Endothelial cell of umbilical vein (primary cell): ENCODE results near the gene KLHL35. TPM values are rescaled to one million over a fixed set of nuclear protein-coding genes. Genes with fewer than 3 reads are reported as not detected.

Experiments
- BruUV-seq: library from RNA; stranded (reverse); fragments of 400-500 nt; replicated peaks from 2 replicates; lab custom pipeline; 2021; lab: Mats Ljungman, UMichigan
- CTCF ChIA-PET: fragments of 300-600, 350-600 bp; sonication (Branson Sonifier 250); formaldehyde crosslinking; loops from one replicate; lab custom pipeline; 2021; ENCODE audit warnings: antibody characterized with exemption, inconsistent platforms; lab: Charles Lee
- POLR2A ChIA-PET: fragments of 300-600, 350-600 bp; sonication (Branson Sonifier 250); formaldehyde crosslinking; loops from one replicate; lab custom pipeline; 2021; ENCODE audit warnings: antibody characterized with exemption, inconsistent platforms; lab: Charles Lee
- DNase-seq: peaks from one replicate; pipeline ENCODE4 v3.0.0-alpha.2; 2011; ENCODE audit warnings: low read depth, low spot score
- FAIRE-seq: peaks from 2 replicates; lab custom pipeline; 2011; peaks lifted over from hg19 to GRCh38; lab: Jason Lieb, UNC
- H2AFZ ChIP-seq: 2 replicates; pipeline ENCODE4 v1.6.0; 2012; ENCODE audit warnings: low read depth, low read length, control low read depth, inconsistent platforms
- H3K27ac ChIP-seq: 2 replicates; pipeline ENCODE4 v1.5.1; 2011; ENCODE audit warnings: low read depth, mild to moderate bottlenecking, control low read depth, low read length, moderate library complexity; ENCODE audit not compliant: insufficient read depth
- H3K27me3 ChIP-seq, 2 experiments: 2 replicates each; pipeline versions ENCODE4 v1.6.0 to v1.6.1; 2011; ENCODE audit warnings: low read length in 2 of 2, mixed read lengths in 1 of 2; ENCODE audit not compliant: control insufficient read depth in 2 of 2, insufficient read depth in 2 of 2
- H3K36me3 ChIP-seq, 2 experiments: 2 replicates in 1 of 2; 3 replicates in 1 of 2; pipeline ENCODE4 v1.5.1; 2011; ENCODE audit warnings: low read length in 2 of 2, mild to moderate bottlenecking in 1 of 2, moderate library complexity in 1 of 2; ENCODE audit not compliant: control insufficient read depth in 2 of 2, insufficient read depth in 2 of 2; ENCODE audit errors: extremely low read depth in 1 of 2
- H3K4me1 ChIP-seq: 3 replicates; pipeline ENCODE4 v1.5.1; 2011; ENCODE audit warnings: mild to moderate bottlenecking, low read length; ENCODE audit not compliant: control insufficient read depth, insufficient read depth; ENCODE audit errors: extremely low read depth
- H3K4me2 ChIP-seq: 2 replicates; pipeline ENCODE4 v1.6.1; 2011; ENCODE audit warnings: low read length, control low read depth, mixed read lengths; ENCODE audit not compliant: insufficient read depth
- H3K4me3 ChIP-seq, 3 experiments: fragments of 200-600 bp in 1 of 3; sonication (generic), shearing (Covaris generic) in 1 of 3; replicated peaks in 1 of 3; 2 replicates each; pipeline ENCODE4 v1.5.1; 2011 to 2016; ENCODE audit warnings: control low read depth in 3 of 3, low read length in 3 of 3, mild to moderate bottlenecking in 2 of 3, inconsistent platforms in 1 of 3, low read depth in 1 of 3, moderate library complexity in 1 of 3; ENCODE audit not compliant: insufficient read depth in 1 of 3
- H3K79me2 ChIP-seq: 2 replicates; pipeline ENCODE4 v1.6.0; 2012; ENCODE audit warnings: low read length, inconsistent platforms; ENCODE audit not compliant: control insufficient read depth, insufficient read depth
- H3K9ac ChIP-seq: replicated peaks from 2 replicates; pipeline ENCODE3; 2011; ENCODE audit warnings: low read length, control low read depth; ENCODE audit not compliant: insufficient read depth; ENCODE audit errors: extremely low read depth
- H3K9me1 ChIP-seq: replicated peaks from 3 replicates; pipeline ENCODE4 v1.6.0; 2011; ENCODE audit warnings: mild to moderate bottlenecking, low read length; ENCODE audit not compliant: control insufficient read depth, insufficient read depth; ENCODE audit errors: extremely low read depth
- H3K9me3 ChIP-seq: replicated peaks from 2 replicates; pipeline ENCODE4 v1.5.1; 2012; ENCODE audit warnings: low read length, inconsistent platforms; ENCODE audit not compliant: control insufficient read depth, insufficient read depth
- H4K20me1 ChIP-seq: replicated peaks from 2 replicates; pipeline ENCODE3; 2011; ENCODE audit warnings: mild to moderate bottlenecking, low read length; ENCODE audit not compliant: control insufficient read depth, insufficient read depth; ENCODE audit errors: extremely low read depth
- CTCF ChIP-seq, 2 donors: IDR thresholded peaks; 1 replicate in 1 of 2; 2 replicates in 1 of 2; pipeline ENCODE4 v1.5.1; 2011; ENCODE audit warnings: low read length in 2 of 2, mild to moderate bottlenecking in 2 of 2, moderate library complexity in 2 of 2, control low read depth in 1 of 2, inconsistent platforms in 1 of 2, low read depth in 1 of 2; ENCODE audit not compliant: insufficient read depth in 1 of 2; ENCODE audit errors: extremely low read depth in 1 of 2
- EZH2 ChIP-seq: IDR thresholded peaks from 2 replicates; pipeline ENCODE4 v1.6.1; 2012; ENCODE audit warnings: borderline replicate concordance, low read depth, mild to moderate bottlenecking, moderate library complexity, low read length, inconsistent platforms; ENCODE audit not compliant: severe bottlenecking
- FOS ChIP-seq: IDR thresholded peaks from 2 replicates; pipeline ENCODE4 v1.6.1; 2011; ENCODE audit warnings: mild to moderate bottlenecking, low read length, moderate library complexity, borderline replicate concordance; ENCODE audit not compliant: insufficient read depth
- JUN ChIP-seq: IDR thresholded peaks from 2 replicates; pipeline ENCODE4 v1.6.1; 2011; ENCODE audit warnings: borderline replicate concordance, low read depth; ENCODE audit not compliant: insufficient read length, insufficient read depth
- MYC ChIP-seq: IDR thresholded peaks from one replicate; pipeline ENCODE4 v1.6.1; 2011; ENCODE audit warnings: mild to moderate bottlenecking, low read depth, low read length
- POLR2AphosphoS5 ChIP-seq: IDR thresholded peaks from 2 replicates; pipeline ENCODE4 v1.6.1; 2012; ENCODE audit warnings: low read depth, mild to moderate bottlenecking, control low read depth, low read length, moderate library complexity; ENCODE audit not compliant: insufficient read depth
- dilution Hi-C: fragments of 300-500 bp; cut with MboI; formaldehyde crosslinking; loops from one replicate; pipeline ENCODE4 v1.15.0; 2019; ENCODE audit warnings: low sequenced_read_pairs; ENCODE audit not compliant: extremely low pct_ligation_motif_present
- intact Hi-C: fragments of 100-400 bp; cut with micrococcal nuclease; formaldehyde crosslinking; loops from one replicate; pipeline ENCODE4 v1.10.0; 2022
- polyA plus RNA-seq, 4 experiments: library from polyadenylated mRNA; depleted of rRNA in 3 of 4; stranded (reverse) in 3 of 4; unstranded in 1 of 4; fragments of >200 nt; gene quantifications; 2 replicates each; pipeline versions ENCODE4 v1.2.1 to v1.2.3, GENCODE V29; 2011 to 2012; ENCODE audit warnings: missing spikeins in 1 of 4
- total RNA-seq: library from RNA; stranded (reverse); gene quantifications from 2 replicates; pipeline ENCODE4 v1.2.3, GENCODE V29; 2021
- TF ChIP-seq, protein P1 (sequence below): IDR thresholded peaks from 2 replicates; pipeline ENCODE4 v1.6.1; 2011; ENCODE audit not compliant: insufficient read depth, insufficient read length

KLHL35 gene
- total and polyA plus RNA-seq, 2 donors (not counting 3 experiments of a cell fraction or from before 2014, with no cell fraction given), result 0.97 to 2.3 TPM

DNA sequence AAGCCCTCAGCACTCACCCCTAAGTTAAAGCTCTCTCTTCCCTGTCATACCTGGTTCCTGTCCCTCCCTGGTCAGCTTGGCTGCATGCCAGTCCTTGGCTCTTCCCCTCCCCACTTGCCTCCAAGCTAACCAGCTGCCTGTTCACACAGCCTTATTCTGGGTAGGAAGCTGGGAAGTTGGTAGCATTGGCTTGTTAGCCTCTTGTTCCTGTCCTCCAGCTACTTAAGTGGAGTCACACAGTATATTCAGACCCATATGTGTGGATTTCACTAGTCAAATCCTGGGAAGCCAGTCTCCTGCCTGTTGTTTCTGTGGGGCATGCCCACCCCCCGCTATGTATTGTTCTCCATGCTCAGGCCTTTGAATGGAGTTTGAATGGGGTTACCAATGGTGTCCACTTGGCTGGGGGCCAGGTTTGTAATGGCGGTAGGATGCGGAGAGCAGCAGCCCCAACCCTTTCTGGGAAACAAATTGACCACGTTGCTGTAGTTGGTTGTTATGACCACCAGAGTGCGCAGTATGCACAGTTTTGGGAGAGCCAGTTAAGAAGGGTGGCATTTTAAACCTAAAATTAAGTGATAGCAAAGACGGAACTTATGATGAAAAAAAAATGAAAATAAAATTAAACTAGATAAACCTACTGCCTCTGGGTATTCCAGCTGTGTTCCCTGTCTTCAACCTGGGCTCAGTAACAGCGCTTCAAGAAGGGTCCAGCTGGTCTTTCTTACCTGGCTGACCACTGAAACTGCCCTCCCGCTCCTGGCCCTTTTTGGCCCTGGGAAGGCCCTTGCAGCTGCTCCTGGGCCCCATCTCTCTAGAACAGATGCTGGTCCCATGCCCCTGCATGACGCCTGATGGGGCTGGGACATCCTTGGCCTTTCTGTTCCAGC is 44.4 kb downstream of the KLHL35 start:
- FAIRE-seq (peak; percentile 95), DNase-seq (peak; percentile 92)
- Histone ChIP-seq H3K27ac (no peak overlapping the region), H4K20me1 (no peaks in the 10 kb centered on the region), H3K9me1 (no peaks in the 10 kb centered on the region), H2AFZ (peak overlapping the region; percentile 37), H3K9ac (no peak overlapping the region), H3K4me3 (no peak overlapping the region), H3K27me3 (no peaks in the 10 kb centered on the region), H3K36me3 (no peaks in the 10 kb centered on the region), H3K79me2 (no peaks in the 10 kb centered on the region), H3K4me2 (no peak overlapping the region), H3K4me1 (peaks cover 17% of the 10 kb centered on the region), H3K9me3 (no peaks in the 10 kb centered on the region)
- POLR2A ChIA-PET, result no interaction called here
- intact Hi-C loops, result loop anchor here (1.0 to 5.0 kb wide), 4 partner anchors 39 to 144 kb away; no protein-coding TSS in a partner anchor
- CTCF ChIA-PET, result interaction anchor here (0.8 to 10.6 kb wide), 29 partner anchors 10 to 414 kb away, joined by 3 to 166 read pairs (median 5); partner anchors contain the start of genes GDPD5 and RPS3
- dilution Hi-C loops, result no loop called here
- TF ChIP-seq, protein P1, sequence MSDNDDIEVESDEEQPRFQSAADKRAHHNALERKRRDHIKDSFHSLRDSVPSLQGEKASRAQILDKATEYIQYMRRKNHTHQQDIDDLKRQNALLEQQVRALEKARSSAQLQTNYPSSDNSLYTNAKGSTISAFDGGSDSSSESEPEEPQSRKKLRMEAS, result peak; percentile 30
- TF ChIP-seq FOS (no peak), EZH2 (no peak), POLR2AphosphoS5 (no peak), JUN (no peak), CTCF (IDR thresholded peaks at IDR 0.05; ENCODE audit: extremely low read depth in 1 of 2, insufficient read depth in 1 of 2, low read depth in 1 of 2, low read length in 2 of 2) (peak; percentile 63 to 72), MYC (no peak)
- no TSS peak for BruUV-seq
